Mesodermal cell (in vitro differentiated cells): ENCODE data around the gene MTHFD1L.

Experiments
- H3K27ac ChIP-seq: 2 replicates; pipeline ENCODE4 v1.7.0; 2013; ENCODE audit warnings: mild to moderate bottlenecking, low read depth, low read length, moderate library complexity; ENCODE audit not compliant: severe bottlenecking
- H3K36me3 ChIP-seq: 2 replicates; pipeline ENCODE4 v1.7.1; 2013; ENCODE audit warnings: mild to moderate bottlenecking, low read length, moderate library complexity; ENCODE audit not compliant: control insufficient read depth, insufficient read depth
- H3K4me1 ChIP-seq: one replicate; pipeline ENCODE4 v1.7.1; 2013; ENCODE audit warnings: mild to moderate bottlenecking, low read length; ENCODE audit not compliant: insufficient read depth, control insufficient read depth, poor library complexity, severe bottlenecking
- H3K4me3 ChIP-seq: 2 replicates; pipeline ENCODE4 v1.7.0; 2013; ENCODE audit warnings: low read length, control low read depth, mild to moderate bottlenecking; ENCODE audit not compliant: insufficient read depth, poor library complexity, severe bottlenecking; ENCODE audit errors: extremely low read depth
- H3K9me3 ChIP-seq: 2 replicates; pipeline ENCODE4 v1.7.1; 2013; ENCODE audit warnings: mild to moderate bottlenecking, low read length, moderate library complexity; ENCODE audit not compliant: control insufficient read depth
- WGBS, 2 experiments: methylation state at CpG; one replicate each; pipeline ENCODE4 v1.1.5; 2013; ENCODE audit warnings: missing lambda C conversion rate in 2 of 2; ENCODE audit not compliant: insufficient coverage in 2 of 2; 5-methylcytosine and 5-hydroxymethylcytosine counted together

The MTHFD1L gene

DNA sequence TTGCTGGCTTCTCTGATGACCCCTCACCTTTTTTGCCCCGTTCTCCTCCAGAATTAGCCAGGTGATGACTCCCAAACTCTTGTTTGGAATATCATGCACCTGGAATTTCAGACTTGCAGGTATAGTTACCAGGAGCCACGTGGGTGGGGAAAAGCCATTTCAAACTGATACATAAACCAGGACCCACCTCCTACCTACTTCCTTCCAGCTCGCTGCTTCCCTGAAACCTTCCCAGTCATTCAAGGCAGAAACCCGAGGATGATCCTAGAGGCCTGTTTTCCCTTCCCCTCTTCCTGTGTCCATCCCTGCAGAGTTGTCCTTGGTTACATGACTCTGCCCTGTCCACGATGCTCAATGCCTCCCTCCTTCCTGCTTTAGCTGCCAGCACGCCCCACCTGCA is 101.9 kb downstream of the MTHFD1L start:
- Histone ChIP-seq H3K9me3 (no peaks in the 10 kb centered on the region), H3K4me3 (no peak overlapping the region), H3K36me3 (peaks cover 45% of the 10 kb centered on the region), H3K27ac (no peak overlapping the region), H3K4me1 (peaks cover 13% of the 10 kb centered on the region)
- WGBS, 2 experiments, result 96 to 97% methylated on average over 4 to 6 of the region's 6 CpGs

DNA sequence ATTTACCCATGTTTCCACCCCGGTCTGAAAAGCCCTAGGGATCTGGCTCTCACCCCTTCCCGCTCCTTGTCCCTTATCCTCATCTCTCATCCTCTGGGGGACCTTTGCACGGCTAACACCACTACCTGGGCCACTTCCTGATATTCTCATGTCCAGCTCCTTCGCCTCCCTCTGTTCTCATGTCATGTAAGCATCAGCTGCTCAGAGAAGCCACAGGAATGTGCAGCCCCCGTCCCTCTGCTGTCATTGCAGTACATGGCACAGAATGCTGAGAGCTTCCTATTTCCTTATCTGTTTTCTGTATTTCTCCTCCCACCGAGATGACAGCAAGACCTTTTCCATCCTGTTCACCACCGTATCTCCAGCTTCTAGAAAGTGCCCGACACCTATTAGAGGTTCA is 102.4 kb downstream of the MTHFD1L start:
- Histone ChIP-seq H3K36me3 (peaks cover 45% of the 10 kb centered on the region), H3K4me1 (peaks cover 13% of the 10 kb centered on the region), H3K4me3 (no peak overlapping the region), H3K27ac (no peak overlapping the region), H3K9me3 (no peaks in the 10 kb centered on the region)
- 74 to 77% methylated on average over 6 of the region's 8 CpGs for WGBS, 2 experiments

- WGBS, 2 experiments, result 96 to 100% methylated on average over 2 of the region's 4 CpGs
- peaks cover 53% of the 10 kb centered on the region for H3K36me3 ChIP-seq
These were observed 104.4 kb downstream of the MTHFD1L start for GRCh38 chr6:150969901-150970300.

GRCh38 chr6:150971219-150971618 is 105.7 kb downstream of the MTHFD1L start:
- peaks cover 13% of the 10 kb centered on the region for H3K4me1 ChIP-seq
- H3K9me3 ChIP-seq, result no peaks in the 10 kb centered on the region
- no peak overlapping the region for H3K4me3 ChIP-seq
- WGBS, 2 experiments, result 85 to 95% methylated on average over 2 to 3 of the region's 8 CpGs
- H3K36me3 ChIP-seq, result peaks cover 52% of the 10 kb centered on the region
- H3K27ac ChIP-seq, result no peak overlapping the region

More at GRCh38 chr6:150969901-150970300, 104.4 kb downstream of the MTHFD1L start:
- Histone ChIP-seq H3K9me3 (no peaks in the 10 kb centered on the region), H3K4me1 (peaks cover 13% of the 10 kb centered on the region), H3K4me3 (no peak overlapping the region), H3K27ac (no peak overlapping the region)

GRCh38 chr6:150975136-150975535 is 109.6 kb downstream of the MTHFD1L start:
- 96 to 98% methylated on average over 6 of the region's 6 CpGs for WGBS, 2 experiments

GRCh38 chr6:150977281-150977680 is 111.8 kb downstream of the MTHFD1L start:
- Histone ChIP-seq H3K4me1 (no peaks in the 10 kb centered on the region), H3K36me3 (peaks cover 65% of the 10 kb centered on the region), H3K4me3 (no peak overlapping the region), H3K27ac (no peak overlapping the region), H3K9me3 (no peaks in the 10 kb centered on the region)
- WGBS, 2 experiments, result 100% methylated on average over 1 of the region's 2 CpGs; no CpG with 5 or more reads in 1 of the 2 experiments

More at GRCh38 chr6:150975136-150975535, 109.6 kb downstream of the MTHFD1L start:
- H3K27ac ChIP-seq, result no peak overlapping the region
- H3K4me3 ChIP-seq, result no peak overlapping the region
- H3K36me3 ChIP-seq, result peaks cover 59% of the 10 kb centered on the region
- no peaks in the 10 kb centered on the region for H3K4me1 ChIP-seq
- H3K9me3 ChIP-seq, result no peaks in the 10 kb centered on the region

- peaks cover 62% of the 10 kb centered on the region for H3K36me3 ChIP-seq
- 94 to 97% methylated on average over 9 to 10 of the region's 10 CpGs for WGBS, 2 experiments
- H3K4me1 ChIP-seq, result no peaks in the 10 kb centered on the region
- H3K9me3 ChIP-seq, result no peaks in the 10 kb centered on the region
- H3K4me3 ChIP-seq, result no peak overlapping the region
- H3K27ac ChIP-seq, result no peak overlapping the region
These were observed 113.1 kb downstream of the MTHFD1L start for GRCh38 chr6:150978624-150979023.

GRCh38 chr6:150979826-150980350 is 114.4 kb downstream of the MTHFD1L start:
- Histone ChIP-seq H3K27ac (no peak overlapping the region), H3K9me3 (no peaks in the 10 kb centered on the region), H3K36me3 (peaks cover 61% of the 10 kb centered on the region), H3K4me3 (no peak overlapping the region), H3K4me1 (no peaks in the 10 kb centered on the region)
- WGBS, 2 experiments, result 67 to 88% methylated on average over 1 to 2 of the region's 6 CpGs

- H3K36me3 ChIP-seq, result peaks cover 59% of the 10 kb centered on the region
- no peaks in the 10 kb centered on the region for H3K4me1 ChIP-seq
- no peak overlapping the region for H3K4me3 ChIP-seq
- WGBS, 2 experiments, result 99 to 100% methylated on average over 4 to 9 of the region's 11 CpGs
- H3K27ac ChIP-seq, result no peak overlapping the region
- H3K9me3 ChIP-seq, result no peaks in the 10 kb centered on the region
These were observed 115.6 kb downstream of the MTHFD1L start for GRCh38 chr6:150981095-150981494.

DNA sequence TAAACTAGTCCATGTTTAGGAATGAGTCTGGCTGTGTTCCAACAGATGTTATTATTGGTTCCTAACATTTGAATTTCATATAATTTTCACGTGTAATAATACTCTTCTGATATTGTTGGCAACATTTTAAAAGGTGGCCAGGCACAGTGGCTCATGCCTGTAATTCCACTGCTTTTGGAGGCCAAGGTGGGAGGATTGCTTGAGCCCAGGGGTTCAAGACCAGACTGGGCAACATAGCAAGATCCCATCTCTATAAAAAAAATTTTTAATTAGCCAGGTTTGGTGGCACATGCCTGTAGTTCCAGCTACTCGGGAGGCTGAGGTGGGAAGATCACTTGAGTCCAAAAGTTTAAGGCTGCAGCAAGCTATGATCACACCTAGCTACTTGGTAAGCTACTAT is 116.2 kb downstream of the MTHFD1L start:
- WGBS, 2 experiments, result 100% methylated on average over 1 of the region's 2 CpGs; no CpG with 5 or more reads in 1 of the 2 experiments
- Histone ChIP-seq H3K27ac (no peak overlapping the region), H3K36me3 (peaks cover 61% of the 10 kb centered on the region), H3K9me3 (no peaks in the 10 kb centered on the region), H3K4me3 (no peak overlapping the region), H3K4me1 (no peaks in the 10 kb centered on the region)

DNA sequence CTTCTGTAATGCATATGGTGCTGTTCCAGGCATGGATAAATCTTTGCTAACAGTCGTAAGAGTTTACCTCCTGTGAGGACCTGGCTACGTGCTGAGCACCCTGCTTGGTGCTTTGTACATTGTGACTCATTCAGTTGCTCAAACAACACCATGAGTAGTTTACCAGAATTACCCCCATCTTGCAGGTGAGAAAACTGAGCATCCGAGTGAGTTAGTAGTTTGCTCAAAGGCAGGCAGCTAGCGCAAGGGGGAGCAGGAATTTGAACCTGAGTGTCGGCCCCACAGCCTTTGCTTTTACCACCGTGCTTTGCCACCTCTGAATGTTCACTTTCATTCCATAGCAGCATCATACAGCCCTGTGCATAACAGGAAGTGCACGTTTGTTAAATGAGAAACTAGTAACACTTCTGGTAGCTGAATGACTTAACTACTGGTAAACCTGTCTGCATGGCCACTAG is 121.9 kb downstream of the MTHFD1L start:
- no peaks in the 10 kb centered on the region for H3K9me3 ChIP-seq
- no peak overlapping the region for H3K4me3 ChIP-seq
- peaks cover 40% of the 10 kb centered on the region for H3K36me3 ChIP-seq
- WGBS, 2 experiments, result 97 to 100% methylated on average over 4 to 5 of the region's 7 CpGs
- H3K4me1 ChIP-seq, result no peaks in the 10 kb centered on the region
- no peak overlapping the region for H3K27ac ChIP-seq
